Stimulated activated CD8-positive, alpha-beta memory T cell treated with anti-CD3 and anti-CD28 coated beads, Interleukin-7, amount 100 ng/mL, for 4 hours (primary cell): ENCODE measurements around the gene FOXO3.

Experiments used
- DNase-seq, 2 donors: peaks; one replicate each; pipeline ENCODE4 v3.0.0-alpha.2; 2020; ENCODE audit warnings: low read depth in 2 of 2

The FOXO3 gene

GRCh38 chr6:108711071-108711470 lies 150.4 kb downstream of the FOXO3 start:
- DNase-seq = no peak

- no peak for DNase-seq
These were observed 151.1 kb downstream of the FOXO3 start for GRCh38 chr6:108711826-108712225.

DNA sequence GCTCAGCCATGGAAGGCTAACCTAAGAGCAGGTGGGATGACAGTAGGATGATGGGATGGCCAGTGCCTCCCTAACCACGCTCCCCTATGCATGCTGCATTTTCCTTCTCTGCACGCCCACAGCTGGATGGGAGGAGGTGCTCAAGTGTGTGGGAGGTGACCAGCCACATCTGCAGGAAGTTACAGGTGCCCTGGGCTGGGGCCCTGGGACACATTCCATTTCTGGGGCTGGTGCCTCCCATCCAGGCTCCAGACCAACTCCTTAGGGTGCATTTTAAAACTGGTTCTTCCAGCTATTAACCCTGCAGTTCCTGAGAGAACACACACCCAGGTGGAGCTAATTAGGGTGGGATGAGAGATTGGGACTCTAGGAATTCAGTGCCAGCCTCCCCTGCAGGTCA lies 152.2 kb downstream of the FOXO3 start:
- DNase-seq = no peak

DNA sequence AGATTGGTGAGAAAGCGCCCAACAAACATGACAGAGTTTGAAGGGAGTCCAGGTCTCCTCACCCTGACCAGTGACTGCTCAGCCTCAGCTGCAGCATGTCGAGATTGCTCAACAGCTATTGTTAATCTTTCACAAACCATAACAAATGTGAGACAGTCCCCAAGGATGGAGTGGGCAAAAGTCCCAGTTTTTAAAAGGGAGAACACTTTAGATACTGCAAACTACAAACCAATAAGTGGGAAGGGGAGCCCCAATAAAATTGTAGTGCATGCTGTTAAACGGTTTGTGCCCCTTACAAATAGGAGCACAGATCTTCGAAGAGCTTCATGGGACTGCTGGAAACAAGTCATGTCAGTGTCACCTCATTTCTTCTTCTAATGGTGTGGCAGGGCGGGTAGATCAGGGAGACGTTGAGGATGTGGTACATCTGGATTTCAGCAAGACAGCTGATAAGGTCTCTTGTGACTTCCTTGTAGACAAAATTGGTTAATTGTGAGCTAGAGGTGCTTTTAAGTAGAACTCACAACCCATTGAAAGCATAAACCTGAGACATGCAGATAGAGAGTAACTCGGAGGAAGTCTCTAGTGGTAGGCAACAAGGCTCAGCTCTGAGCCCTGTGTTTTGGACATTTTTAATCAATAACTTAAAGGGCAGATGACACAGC lies 153.5 kb downstream of the FOXO3 start:
- no peak for DNase-seq

DNA sequence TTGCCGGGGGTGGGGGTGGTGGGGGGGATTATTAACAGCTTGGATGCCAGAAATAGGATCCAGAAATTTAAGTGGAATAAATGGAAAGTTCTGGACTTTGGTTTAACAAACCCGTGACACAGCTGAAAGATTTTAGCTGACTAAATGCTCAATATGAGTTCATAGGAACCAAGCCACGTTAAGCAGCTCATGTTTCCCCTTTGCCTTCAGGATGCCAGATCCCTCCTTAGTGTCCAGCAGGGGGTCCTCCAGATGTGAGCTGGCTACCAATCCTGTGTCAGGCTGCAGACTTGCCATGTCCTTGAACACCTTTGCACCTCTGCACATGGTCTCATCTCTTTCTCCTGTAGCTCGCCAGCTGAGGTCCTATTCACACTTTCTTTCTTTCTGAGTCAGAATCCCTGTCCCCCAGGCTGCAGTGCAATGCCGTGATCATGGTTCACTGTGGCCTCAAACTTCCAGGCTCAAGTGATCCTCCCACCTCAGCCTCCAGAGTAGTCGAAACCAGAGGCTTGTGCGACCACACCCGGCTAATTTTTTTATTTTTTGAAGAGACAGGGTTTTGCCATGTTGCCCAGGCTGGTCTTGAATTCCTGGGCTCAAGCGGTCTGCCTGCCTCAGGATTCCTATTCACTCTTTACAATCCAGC lies 154.2 kb downstream of the FOXO3 start:
- no peak for DNase-seq

DNA sequence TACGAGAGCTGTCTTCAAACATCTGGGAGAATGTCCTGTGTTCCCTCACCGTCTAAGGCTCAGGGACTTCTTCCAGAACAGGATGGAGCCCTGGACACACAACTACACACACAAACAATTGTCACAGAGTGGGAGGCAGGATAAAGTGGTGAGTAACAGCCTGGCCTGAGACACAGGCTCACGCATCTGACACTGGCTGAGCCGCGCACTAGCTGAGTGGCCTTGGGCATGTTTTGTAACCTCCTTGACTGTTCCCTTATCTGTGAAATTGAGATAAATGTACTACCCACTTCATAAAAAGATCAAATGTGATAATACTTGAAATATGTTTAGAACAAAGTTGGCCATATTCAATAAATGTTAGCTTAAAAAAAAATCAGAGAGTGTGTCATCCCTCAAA lies 155.1 kb downstream of the FOXO3 start:
- DNase-seq = no peak

DNA sequence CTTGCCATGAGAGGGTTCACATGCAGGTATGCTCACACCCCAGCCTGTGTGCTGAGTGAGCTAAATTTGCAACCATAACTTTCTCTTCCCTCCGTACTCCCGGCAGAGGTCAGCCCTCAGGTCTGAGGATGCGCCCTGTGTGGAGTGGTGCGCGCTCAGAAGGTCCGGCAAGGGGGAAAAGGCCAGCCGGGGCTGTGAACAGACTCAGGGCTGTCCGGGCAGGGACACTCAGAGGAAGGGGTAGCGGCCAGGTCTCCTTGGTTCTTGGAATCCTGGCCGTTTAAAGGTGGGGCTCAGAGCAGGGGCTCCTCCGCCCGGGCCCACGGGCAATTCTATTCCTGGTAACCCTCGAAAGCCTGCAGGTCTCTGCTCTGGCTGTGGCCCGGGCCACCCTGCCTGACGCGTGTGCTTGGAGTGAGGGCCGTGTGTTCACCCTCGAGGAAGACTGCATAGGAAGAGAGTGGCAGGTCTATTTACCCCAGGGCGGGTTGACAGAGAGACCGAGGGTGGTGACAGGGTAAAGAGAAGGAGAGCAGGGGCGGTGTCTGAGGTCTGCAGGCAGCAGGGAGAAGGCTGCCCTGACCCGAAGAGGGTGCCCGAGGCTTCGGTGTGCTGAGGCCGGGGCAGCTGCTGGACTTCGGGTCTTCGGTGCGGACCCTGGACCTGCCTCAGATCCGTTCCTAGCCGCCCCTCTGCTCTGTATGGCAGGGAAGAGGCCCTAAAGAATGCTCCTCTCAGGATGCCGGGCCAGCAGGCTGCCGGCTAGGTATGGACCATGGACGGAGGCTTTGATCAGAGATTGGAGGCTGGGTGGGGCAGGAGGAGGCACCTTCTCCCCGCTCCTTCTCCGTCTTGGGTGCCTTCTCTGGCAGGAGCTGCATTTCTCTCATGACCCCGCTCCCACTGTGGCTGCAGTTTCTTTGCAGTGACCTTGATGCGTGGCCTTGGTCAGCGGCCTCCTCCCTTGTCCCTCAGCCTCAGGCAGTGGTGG lies 156.4 kb downstream of the FOXO3 start:
- DNase-seq = no peak

GRCh38 chr6:108719477-108719876 lies 158.8 kb downstream of the FOXO3 start:
- DNase-seq = no peak

- DNase-seq = no peak
These were observed 160.1 kb downstream of the FOXO3 start for GRCh38 chr6:108720827-108721226.

DNA sequence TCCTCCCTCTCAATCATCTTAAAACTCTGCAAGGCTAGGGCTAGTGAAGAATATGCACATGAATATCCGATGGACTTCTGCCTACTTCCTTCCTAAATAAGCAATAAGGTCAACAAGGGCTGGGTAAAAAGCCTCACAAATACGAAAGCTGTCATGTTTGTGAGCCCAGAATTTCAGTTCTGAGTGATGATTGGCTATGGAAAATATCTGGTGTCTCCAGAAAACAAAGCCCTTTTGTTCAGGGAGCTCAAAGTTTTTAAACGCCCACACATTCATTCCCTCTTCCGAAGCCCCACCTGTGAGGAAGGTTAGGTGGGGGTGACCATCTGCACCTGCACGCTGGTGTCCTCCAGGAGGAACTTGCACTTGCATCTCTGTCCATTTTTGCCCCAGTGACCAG lies 160.6 kb downstream of the FOXO3 start:
- DNase-seq = no peak

GRCh38 chr6:108723594-108723993 lies 162.9 kb downstream of the FOXO3 start:
- no peak for DNase-seq

DNA sequence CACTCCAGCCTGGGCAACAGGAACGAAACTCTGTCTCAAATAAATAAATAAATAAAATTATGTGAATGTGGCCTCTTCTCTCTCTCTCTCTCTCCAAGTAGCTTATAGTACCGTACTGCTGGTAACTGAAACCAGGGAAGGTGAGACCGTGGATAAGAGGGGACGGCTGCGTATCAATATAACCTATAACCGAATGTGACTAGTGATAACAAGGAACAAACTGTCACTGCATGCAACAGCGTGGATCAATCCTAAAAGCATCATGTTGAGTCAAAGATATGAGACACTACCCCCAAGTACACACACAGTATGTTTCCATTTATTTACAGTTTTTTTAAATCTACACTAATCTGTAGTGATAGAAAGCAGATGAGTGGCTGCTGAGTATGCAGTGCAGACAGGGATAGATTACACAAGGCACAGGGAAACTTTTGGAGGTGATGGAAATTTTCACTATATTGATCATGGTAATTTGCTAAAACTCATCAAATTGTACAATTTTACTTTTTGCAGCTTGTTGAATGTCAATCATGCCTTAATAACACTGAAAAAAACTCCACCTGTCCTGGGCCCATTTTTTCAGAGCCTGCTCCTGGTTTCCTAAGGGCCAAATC lies 166.1 kb downstream of the FOXO3 start:
- DNase-seq = no peak

GRCh38 chr6:108727966-108728730 lies 167.4 kb downstream of the FOXO3 start:
- no peak for DNase-seq

DNA sequence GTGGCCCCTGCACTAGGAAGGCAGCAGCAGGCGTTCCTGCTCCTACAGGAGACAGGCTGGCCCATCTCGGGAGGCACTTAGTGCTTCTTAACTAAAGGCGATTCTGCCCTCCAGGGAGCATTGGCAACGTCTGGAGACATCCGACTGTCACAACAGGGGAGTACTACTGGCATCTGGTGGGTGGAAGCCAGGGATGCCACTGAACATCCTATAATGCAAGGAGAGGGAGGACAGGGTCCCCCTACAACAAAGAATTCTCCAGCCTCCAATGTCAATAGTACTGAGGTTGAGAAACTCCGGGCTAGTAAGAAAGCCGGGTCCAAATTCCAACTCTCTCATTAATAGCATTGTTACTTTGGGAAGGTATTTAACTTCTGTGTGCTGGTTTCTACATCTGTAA lies 168.1 kb downstream of the FOXO3 start:
- no peak for DNase-seq

- no peak for DNase-seq
These were observed 170.2 kb downstream of the FOXO3 start for GRCh38 chr6:108730635-108731515.

- no peak for DNase-seq
These were observed 171.6 kb downstream of the FOXO3 start for GRCh38 chr6:108732091-108732870.

GRCh38 chr6:108733051-108733450 lies 172.3 kb downstream of the FOXO3 start:
- no peak for DNase-seq

DNA sequence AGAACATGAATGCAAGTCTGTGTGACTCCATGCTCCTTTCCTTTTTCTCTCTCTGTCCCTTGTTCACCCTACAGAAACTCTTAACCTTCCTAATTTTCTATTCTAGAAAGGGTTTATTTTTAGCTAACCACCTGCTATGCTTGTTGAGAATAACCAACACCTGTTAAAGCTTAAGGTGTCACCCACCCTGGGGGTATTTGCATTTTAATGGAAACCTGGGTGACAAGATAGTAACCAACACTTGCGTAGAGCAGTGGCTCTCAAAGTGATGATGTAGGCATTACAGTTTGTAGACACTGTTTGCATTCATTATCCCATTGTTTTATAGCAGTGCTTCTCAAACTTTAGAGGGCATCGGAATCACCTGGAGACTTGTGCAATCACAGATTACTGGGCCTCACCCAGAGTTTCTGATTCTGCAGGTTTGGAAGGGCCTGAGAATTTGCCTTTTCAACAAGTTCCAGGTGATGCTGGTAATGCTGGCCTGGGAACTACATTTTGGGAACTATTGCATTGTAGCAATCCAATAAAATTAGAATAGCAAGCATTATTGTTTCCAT lies 173.1 kb downstream of the FOXO3 start:
- no peak for DNase-seq
